ENCODE measurements around the gene ASTN1.

ASTN1 gene

GRCh38 chr1:177024623-177025022, 139.9 kb downstream of the ASTN1 start:
- DNase-seq, result no peak

GRCh38 chr1:177023726-177024125, 140.8 kb downstream of the ASTN1 start:
- DNase-seq, result no peak

GRCh38 chr1:177023249-177023648, 141.3 kb downstream of the ASTN1 start:
- no peak for DNase-seq

- no peak for DNase-seq
Observed at GRCh38 chr1:177021687-177022086, 142.8 kb downstream of the ASTN1 start.

DNA sequence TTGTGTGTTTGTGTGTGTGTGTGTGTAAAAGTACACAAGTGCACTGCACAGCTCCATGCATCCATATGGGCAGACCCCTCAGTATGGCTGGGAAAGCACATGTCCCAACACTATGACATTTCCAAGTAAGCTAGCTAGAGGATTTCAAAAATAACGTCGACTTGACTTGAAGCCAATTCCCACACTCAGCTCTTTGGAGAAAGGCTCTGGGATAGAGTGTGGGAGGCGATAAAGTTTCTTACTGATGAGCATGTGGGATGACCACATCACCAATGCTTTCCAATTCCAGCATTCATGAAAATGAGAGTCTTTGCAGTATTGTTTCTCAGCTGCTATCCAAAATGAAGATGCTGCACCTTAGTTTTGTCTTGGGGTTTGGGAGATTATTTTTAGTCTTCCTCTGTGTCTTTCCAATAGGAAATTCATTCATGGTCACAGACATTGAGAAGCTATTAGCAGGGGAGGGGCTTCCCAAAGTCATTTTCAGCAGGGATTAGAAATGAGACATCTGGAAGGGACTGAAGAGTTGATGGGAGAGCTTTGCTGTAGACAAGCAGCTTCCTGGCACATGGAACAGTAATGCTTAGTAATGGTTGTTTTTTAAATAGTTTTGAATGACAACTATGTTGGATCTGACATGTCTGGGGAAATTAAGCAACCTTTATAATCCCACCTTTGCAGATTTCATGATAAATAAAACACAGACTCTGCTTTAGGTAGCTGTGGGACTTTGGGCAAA, 143.5 kb downstream of the ASTN1 start:
- no peak for DNase-seq

GRCh38 chr1:177017287-177017852, 147.1 kb downstream of the ASTN1 start:
- DNase-seq, result no peak

DNA sequence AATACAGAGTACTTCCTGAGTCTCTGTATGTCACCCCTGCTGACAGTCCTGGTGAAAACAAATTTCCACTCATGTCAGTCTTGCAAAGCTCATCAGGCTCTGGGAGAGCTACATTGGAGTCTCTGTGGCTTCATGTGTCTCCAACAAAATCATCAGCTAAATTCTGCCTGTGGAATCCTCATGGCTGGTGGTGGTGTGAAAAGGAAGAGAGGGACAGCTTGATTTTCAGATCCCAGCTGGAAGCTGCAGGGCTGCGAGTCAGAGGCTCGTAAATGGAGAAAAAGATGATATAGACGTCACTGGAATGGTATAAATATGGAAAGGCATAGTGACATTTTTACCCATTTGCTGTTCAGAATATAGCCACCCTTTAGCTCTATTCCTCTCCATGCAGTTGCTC, 150.2 kb downstream of the ASTN1 start:
- no peak for DNase-seq

GRCh38 chr1:177012342-177012925, 152.1 kb downstream of the ASTN1 start:
- no peak for DNase-seq

DNA sequence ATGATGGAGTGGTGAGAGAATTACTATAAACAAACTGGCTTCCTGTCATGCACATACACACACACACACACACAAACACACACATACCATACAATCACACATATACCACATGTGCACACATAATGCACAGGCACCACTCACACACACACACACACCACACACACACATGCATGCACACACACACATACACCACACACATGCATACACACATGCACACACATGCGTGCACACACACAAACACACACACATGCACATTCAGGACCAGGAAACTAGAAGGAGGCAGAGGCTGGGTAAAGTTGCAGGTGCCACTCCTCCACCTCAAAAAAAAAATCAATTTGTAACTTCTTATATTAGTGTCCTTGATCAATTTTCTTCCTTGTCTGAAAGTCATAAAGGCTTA, 153.0 kb downstream of the ASTN1 start:
- no peak for DNase-seq

- no peak for DNase-seq
Observed at GRCh38 chr1:177010211-177010825, 154.2 kb downstream of the ASTN1 start.

DNA sequence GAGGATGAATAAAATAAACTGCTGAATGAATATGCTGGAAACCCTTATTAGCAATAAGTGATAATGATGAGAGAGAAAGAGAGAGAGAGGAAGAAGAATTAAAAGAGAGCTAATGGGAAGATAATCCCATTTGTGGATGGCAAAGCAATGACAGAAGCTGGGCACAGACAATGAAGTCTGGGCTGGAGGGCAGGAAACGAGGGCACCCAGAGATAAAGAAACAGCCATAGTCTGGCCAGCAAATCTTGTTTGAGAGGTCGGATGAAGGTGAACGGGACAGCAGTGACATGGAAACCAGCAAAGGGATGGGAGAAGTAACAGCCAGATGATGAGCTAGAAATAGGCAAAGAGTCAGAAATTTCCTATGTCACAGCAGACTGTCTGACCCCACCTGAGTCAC, 155.9 kb downstream of the ASTN1 start:
- DNase-seq, result no peak

GRCh38 chr1:177007437-177008161, 156.9 kb downstream of the ASTN1 start:
- no peak for DNase-seq

DNA sequence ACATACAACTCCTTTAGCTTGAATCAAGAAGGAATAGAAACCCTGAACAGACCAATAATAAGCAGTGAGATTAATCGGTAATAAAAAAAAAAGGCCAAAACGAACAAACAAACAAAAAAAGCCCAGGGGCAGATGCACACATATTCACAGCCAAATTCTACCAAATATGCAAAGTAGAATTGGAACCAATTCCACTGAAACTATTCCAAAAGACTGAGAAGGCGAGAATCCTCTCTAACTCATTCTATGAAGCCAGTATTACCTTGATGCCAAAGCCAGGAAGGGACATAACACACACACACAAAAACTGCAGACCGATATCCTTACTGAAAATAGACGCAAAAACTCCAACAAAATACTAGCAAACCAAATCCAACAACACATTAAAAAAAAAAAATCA, 161.6 kb downstream of the ASTN1 start:
- no peak for DNase-seq

GRCh38 chr1:177001556-177001955, 163.0 kb downstream of the ASTN1 start:
- DNase-seq, result no peak

DNA sequence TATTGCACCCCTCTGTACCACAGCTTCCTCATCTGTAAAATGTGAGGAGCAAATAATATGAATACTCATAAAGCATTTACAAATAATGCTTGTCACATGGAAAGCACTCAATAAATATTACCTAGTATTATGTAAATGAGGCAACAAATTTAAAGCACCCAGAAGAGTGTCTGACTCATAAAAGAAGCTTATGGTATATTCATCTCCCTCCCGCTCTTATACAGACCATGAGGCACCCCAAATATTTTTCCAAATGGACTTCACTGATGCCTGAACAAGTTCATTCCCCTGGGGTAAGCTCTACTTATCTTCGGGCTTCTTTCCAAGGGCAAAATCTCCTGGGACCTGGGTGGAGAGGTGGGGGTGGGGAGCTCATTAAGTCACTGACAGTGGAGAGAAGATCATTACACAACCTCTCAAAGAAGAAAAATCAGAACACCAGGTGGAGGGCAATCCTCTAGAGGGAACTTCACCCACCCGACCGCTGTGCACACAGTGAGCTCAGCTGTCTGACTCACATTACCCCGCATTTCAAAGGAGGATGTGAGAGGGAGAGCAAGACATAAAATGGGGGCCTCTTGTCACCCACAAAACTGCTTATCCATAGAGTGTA, 166.2 kb downstream of the ASTN1 start:
- DNase-seq, result no peak

- DNase-seq, result no peak
Observed at GRCh38 chr1:176996456-176997090, 167.9 kb downstream of the ASTN1 start.

- no peak for DNase-seq
Observed at GRCh38 chr1:176994931-176995596, 169.4 kb downstream of the ASTN1 start.

DNA sequence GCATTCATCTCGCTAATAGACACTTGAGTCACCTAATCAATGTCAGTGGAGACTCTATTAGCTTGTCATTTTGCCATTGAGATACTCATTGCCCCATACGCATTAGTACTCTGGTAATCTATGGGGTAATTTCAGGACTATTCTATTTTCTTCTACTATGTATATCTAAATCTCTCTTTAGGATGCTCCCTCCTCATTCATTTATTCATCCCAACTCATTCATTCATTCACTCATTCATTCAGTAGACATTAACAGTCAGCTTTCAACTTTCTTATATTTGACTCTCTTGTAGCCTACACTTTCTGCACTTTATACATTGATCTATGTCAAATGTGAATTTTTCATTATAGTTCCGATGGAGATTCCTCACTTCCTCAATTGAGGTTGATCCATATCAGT, 170.9 kb downstream of the ASTN1 start:
- DNase-seq, result no peak

GRCh38 chr1:176989754-176990153, 174.8 kb downstream of the ASTN1 start:
- no peak for DNase-seq

GRCh38 chr1:176989023-176989422, 175.5 kb downstream of the ASTN1 start:
- no peak for DNase-seq

- DNase-seq, result no peak
Observed at GRCh38 chr1:176987016-176987415, 177.5 kb downstream of the ASTN1 start.

DNA sequence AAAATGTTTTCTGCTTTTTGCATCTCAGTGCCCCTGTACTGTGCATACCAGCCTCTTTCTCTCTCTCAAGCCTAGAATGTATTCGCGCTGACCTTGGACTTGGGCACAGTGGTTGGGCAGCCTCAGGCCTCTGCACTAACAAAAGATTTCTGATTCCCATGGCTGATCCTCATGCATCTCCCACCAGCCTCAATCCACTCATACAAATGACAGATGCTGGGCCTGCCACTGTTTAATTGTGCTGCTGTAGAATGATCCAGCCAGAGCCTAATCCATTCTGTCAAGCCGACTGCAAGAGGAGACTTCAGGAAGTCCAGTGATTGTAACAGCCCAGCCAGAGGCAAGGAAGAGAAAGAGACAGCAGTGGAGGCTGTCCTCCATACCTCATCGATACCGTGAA, 180.8 kb downstream of the ASTN1 start:
- no peak for DNase-seq

Data from activated T-cell treated with anti-CD3 and anti-CD28 coated beads, Interleukin-2, amount 50 U/mL, for 48 hours (primary cell).